ENCODE results near the gene PATE3.

The PATE3 gene

GRCh38 chr11:125787827-125788226 lies at the start of gene PATE3:
TSS of gene PATE3 (plus strand) at chr11:125788127. CDS start at chr11:125788152, 25 bp downstream.
- H3K4me3 ChIP-seq (ENCODE audit: low read length), result no peak within 1 kb of the TSS
- H3K4me1 ChIP-seq (ENCODE audit: control insufficient read depth, insufficient read depth, low read length), result no peaks in the 10 kb centered on the region
- H3K27me3 ChIP-seq (ENCODE audit: control insufficient read depth, insufficient read depth, low read length), result no peaks in the 10 kb centered on the region
- H3K9me3 ChIP-seq (ENCODE audit: control insufficient read depth, low read length), result no peaks in the 10 kb centered on the region
- H3K9ac ChIP-seq (ENCODE audit: low read length), result no peak within 1 kb of the TSS
- no peaks in the 10 kb centered on the region for H3K36me3 ChIP-seq (ENCODE audit: control insufficient read depth, insufficient read depth, low read length)

GRCh38 chr11:125740617-125741016 lies 47.3 kb upstream of the PATE3 start:
- H3K4me3 ChIP-seq (ENCODE audit: low read length), result no peak overlapping the region
- no peaks in the 10 kb centered on the region for H3K27me3 ChIP-seq (ENCODE audit: control insufficient read depth, insufficient read depth, low read length)
- H3K4me1 ChIP-seq (ENCODE audit: control insufficient read depth, insufficient read depth, low read length), result no peaks in the 10 kb centered on the region
- no peak overlapping the region for H3K9ac ChIP-seq (ENCODE audit: low read length)
- H3K36me3 ChIP-seq (ENCODE audit: control insufficient read depth, insufficient read depth, low read length), result no peaks in the 10 kb centered on the region
- no peaks in the 10 kb centered on the region for H3K9me3 ChIP-seq (ENCODE audit: control insufficient read depth, low read length)

- no peaks in the 10 kb centered on the region for H3K27me3 ChIP-seq (ENCODE audit: control insufficient read depth, insufficient read depth, low read length)
- H3K9ac ChIP-seq (ENCODE audit: low read length), result no peak overlapping the region
- no peaks in the 10 kb centered on the region for H3K4me1 ChIP-seq (ENCODE audit: control insufficient read depth, insufficient read depth, low read length)
- no peak overlapping the region for H3K4me3 ChIP-seq (ENCODE audit: low read length)
- no peaks in the 10 kb centered on the region for H3K36me3 ChIP-seq (ENCODE audit: control insufficient read depth, insufficient read depth, low read length)
- H3K9me3 ChIP-seq (ENCODE audit: control insufficient read depth, low read length), result no peaks in the 10 kb centered on the region
Measured at GRCh38 chr11:125743681-125744080, 44.2 kb upstream of the PATE3 start.

GRCh38 chr11:125745979-125746378 lies 41.9 kb upstream of the PATE3 start, which contains the start of gene PATE1:
TSS of gene PATE1 (plus strand) at chr11:125746279. CDS start at chr11:125746305, 26 bp downstream.
- no peaks in the 10 kb centered on the region for H3K36me3 ChIP-seq (ENCODE audit: control insufficient read depth, insufficient read depth, low read length)
- no peaks in the 10 kb centered on the region for H3K27me3 ChIP-seq (ENCODE audit: control insufficient read depth, insufficient read depth, low read length)
- no peaks in the 10 kb centered on the region for H3K9me3 ChIP-seq (ENCODE audit: control insufficient read depth, low read length)
- H3K4me1 ChIP-seq (ENCODE audit: control insufficient read depth, insufficient read depth, low read length), result no peaks in the 10 kb centered on the region
- no peak within 1 kb of the TSS for H3K4me3 ChIP-seq (ENCODE audit: low read length)
- no peak within 1 kb of the TSS for H3K9ac ChIP-seq (ENCODE audit: low read length)

- Histone ChIP-seq H3K4me3 (ENCODE audit: low read length) (no peak overlapping the region), H3K36me3 (ENCODE audit: control insufficient read depth, insufficient read depth, low read length) (no peaks in the 10 kb centered on the region), H3K9me3 (ENCODE audit: control insufficient read depth, low read length) (no peaks in the 10 kb centered on the region), H3K9ac (ENCODE audit: low read length) (no peak overlapping the region), H3K27me3 (ENCODE audit: control insufficient read depth, insufficient read depth, low read length) (no peaks in the 10 kb centered on the region), H3K4me1 (ENCODE audit: control insufficient read depth, insufficient read depth, low read length) (no peaks in the 10 kb centered on the region)
Measured at GRCh38 chr11:125750629-125751028, 37.3 kb upstream of the PATE3 start.

GRCh38 chr11:125756050-125756449 lies 31.9 kb upstream of the PATE3 start:
- Histone ChIP-seq H3K9me3 (ENCODE audit: control insufficient read depth, low read length) (no peaks in the 10 kb centered on the region), H3K4me1 (ENCODE audit: control insufficient read depth, insufficient read depth, low read length) (no peaks in the 10 kb centered on the region), H3K9ac (ENCODE audit: low read length) (no peak overlapping the region), H3K4me3 (ENCODE audit: low read length) (no peak overlapping the region), H3K36me3 (ENCODE audit: control insufficient read depth, insufficient read depth, low read length) (no peaks in the 10 kb centered on the region), H3K27me3 (ENCODE audit: control insufficient read depth, insufficient read depth, low read length) (no peaks in the 10 kb centered on the region)

- Histone ChIP-seq H3K36me3 (ENCODE audit: control insufficient read depth, insufficient read depth, low read length) (no peaks in the 10 kb centered on the region), H3K9me3 (ENCODE audit: control insufficient read depth, low read length) (no peaks in the 10 kb centered on the region), H3K27me3 (ENCODE audit: control insufficient read depth, insufficient read depth, low read length) (no peaks in the 10 kb centered on the region), H3K9ac (ENCODE audit: low read length) (no peak overlapping the region), H3K4me3 (ENCODE audit: low read length) (no peak overlapping the region), H3K4me1 (ENCODE audit: control insufficient read depth, insufficient read depth, low read length) (no peaks in the 10 kb centered on the region)
Measured at GRCh38 chr11:125762445-125762844, 25.5 kb upstream of the PATE3 start.

GRCh38 chr11:125763483-125763882 lies 24.4 kb upstream of the PATE3 start:
- Histone ChIP-seq H3K4me3 (ENCODE audit: low read length) (no peak overlapping the region), H3K4me1 (ENCODE audit: control insufficient read depth, insufficient read depth, low read length) (no peaks in the 10 kb centered on the region), H3K9me3 (ENCODE audit: control insufficient read depth, low read length) (no peaks in the 10 kb centered on the region), H3K9ac (ENCODE audit: low read length) (no peak overlapping the region), H3K36me3 (ENCODE audit: control insufficient read depth, insufficient read depth, low read length) (no peaks in the 10 kb centered on the region), H3K27me3 (ENCODE audit: control insufficient read depth, insufficient read depth, low read length) (no peaks in the 10 kb centered on the region)

- Histone ChIP-seq H3K9ac (ENCODE audit: low read length) (no peak overlapping the region), H3K36me3 (ENCODE audit: control insufficient read depth, insufficient read depth, low read length) (no peaks in the 10 kb centered on the region), H3K4me1 (ENCODE audit: control insufficient read depth, insufficient read depth, low read length) (no peaks in the 10 kb centered on the region), H3K4me3 (ENCODE audit: low read length) (no peak overlapping the region), H3K27me3 (ENCODE audit: control insufficient read depth, insufficient read depth, low read length) (no peaks in the 10 kb centered on the region), H3K9me3 (ENCODE audit: control insufficient read depth, low read length) (no peaks in the 10 kb centered on the region)
Measured at GRCh38 chr11:125766251-125766650, 21.7 kb upstream of the PATE3 start.

- H3K27me3 ChIP-seq (ENCODE audit: control insufficient read depth, insufficient read depth, low read length), result no peaks in the 10 kb centered on the region
- no peak overlapping the region for H3K9ac ChIP-seq (ENCODE audit: low read length)
Measured at GRCh38 chr11:125768336-125769046, 19.4 kb upstream of the PATE3 start.

GRCh38 chr11:125770583-125770982 lies 17.3 kb upstream of the PATE3 start:
- Histone ChIP-seq H3K36me3 (ENCODE audit: control insufficient read depth, insufficient read depth, low read length) (no peaks in the 10 kb centered on the region), H3K9ac (ENCODE audit: low read length) (no peak overlapping the region), H3K4me1 (ENCODE audit: control insufficient read depth, insufficient read depth, low read length) (no peaks in the 10 kb centered on the region), H3K9me3 (ENCODE audit: control insufficient read depth, low read length) (no peaks in the 10 kb centered on the region), H3K27me3 (ENCODE audit: control insufficient read depth, insufficient read depth, low read length) (no peaks in the 10 kb centered on the region), H3K4me3 (ENCODE audit: low read length) (no peak overlapping the region)

More at GRCh38 chr11:125768336-125769046, 19.4 kb upstream of the PATE3 start:
- Histone ChIP-seq H3K36me3 (ENCODE audit: control insufficient read depth, insufficient read depth, low read length) (no peaks in the 10 kb centered on the region), H3K4me1 (ENCODE audit: control insufficient read depth, insufficient read depth, low read length) (no peaks in the 10 kb centered on the region), H3K4me3 (ENCODE audit: low read length) (no peak overlapping the region), H3K9me3 (ENCODE audit: control insufficient read depth, low read length) (no peaks in the 10 kb centered on the region)

- Histone ChIP-seq H3K4me1 (ENCODE audit: control insufficient read depth, insufficient read depth, low read length) (no peaks in the 10 kb centered on the region), H3K9ac (ENCODE audit: low read length) (no peak overlapping the region), H3K27me3 (ENCODE audit: control insufficient read depth, insufficient read depth, low read length) (no peaks in the 10 kb centered on the region), H3K9me3 (ENCODE audit: control insufficient read depth, low read length) (no peaks in the 10 kb centered on the region), H3K36me3 (ENCODE audit: control insufficient read depth, insufficient read depth, low read length) (no peaks in the 10 kb centered on the region), H3K4me3 (ENCODE audit: low read length) (no peak overlapping the region)
Measured at GRCh38 chr11:125772834-125773505, 15.0 kb upstream of the PATE3 start.
